DND-41 (cell line): ENCODE data around the gene NTMT2.
"Not testable (repeated sequence)": the region's sequence is repeated elsewhere in the genome, so short reads cannot be mapped to it uniquely, and the experiment has no call there.

ENCODE experiments used
- ATAC-seq: fragments of 200-7000 bp; cut with Tn5 transposase; 3 replicates; pipeline ENCODE4 v1.9.1; 2021; ENCODE audit warnings: low read depth; ENCODE audit not compliant: insufficient read depth
- DNase-seq: peaks from one replicate; pipeline ENCODE4 v3.0.0-alpha.2; 2020
- H2AFZ ChIP-seq: 2 replicates; pipeline ENCODE4 v1.6.0; 2012; ENCODE audit warnings: low read depth, low read length
- H3K27ac ChIP-seq: 2 replicates; pipeline ENCODE4 v1.5.1; 2012; ENCODE audit warnings: low read length, inconsistent platforms
- H3K27me3 ChIP-seq: fragments of 200-600 bp; sonication (generic); 2 replicates; pipeline ENCODE4 v1.6.0; 2012; ENCODE audit warnings: low read length, mild to moderate bottlenecking, inconsistent platforms; ENCODE audit not compliant: insufficient read depth, poor library complexity
- H3K36me3 ChIP-seq: 2 replicates; pipeline ENCODE4 v1.5.1; 2012; ENCODE audit warnings: low read length, inconsistent platforms; ENCODE audit not compliant: insufficient read depth
- H3K4me1 ChIP-seq: 2 replicates; pipeline ENCODE4 v1.5.1; 2012; ENCODE audit warnings: mild to moderate bottlenecking, low read length; ENCODE audit not compliant: insufficient read depth
- H3K4me2 ChIP-seq: 2 replicates; pipeline ENCODE4 v1.6.0; 2012; ENCODE audit warnings: mild to moderate bottlenecking, moderate library complexity, low read length, inconsistent platforms; ENCODE audit not compliant: insufficient read depth
- H3K4me3 ChIP-seq, 2 experiments: fragments of 200-600 bp in 1 of 2; shearing (Covaris generic) in 1 of 2; 2 replicates each; pipeline ENCODE4 v1.5.1; 2012 to 2016; ENCODE audit warnings: inconsistent platforms in 2 of 2, low read length in 2 of 2, mild to moderate bottlenecking in 2 of 2, low read depth in 1 of 2, moderate library complexity in 1 of 2
- H3K79me2 ChIP-seq: 2 replicates; pipeline ENCODE4 v1.6.0; 2012; ENCODE audit warnings: low read length, inconsistent platforms; ENCODE audit not compliant: insufficient read depth
- H3K9ac ChIP-seq: 2 replicates; pipeline ENCODE4 v1.6.0; 2012; ENCODE audit warnings: low read depth, mild to moderate bottlenecking, inconsistent platforms, low read length, moderate library complexity
- H3K9me3 ChIP-seq: 2 replicates; pipeline ENCODE4 v1.5.1; 2012; ENCODE audit warnings: low read length, moderate library complexity, mild to moderate bottlenecking, inconsistent platforms; ENCODE audit not compliant: insufficient read depth, severe bottlenecking
- H4K20me1 ChIP-seq: 2 replicates; pipeline ENCODE4 v1.6.0; 2012; ENCODE audit warnings: low read length; ENCODE audit not compliant: insufficient read depth
- EZH2 ChIP-seq: IDR thresholded peaks from 3 replicates; pipeline ENCODE4 v1.6.1; 2012; ENCODE audit warnings: borderline replicate concordance, low read depth, mild to moderate bottlenecking, moderate library complexity, low read length, inconsistent platforms; ENCODE audit not compliant: severe bottlenecking
- TF ChIP-seq, protein P1 (sequence below): IDR thresholded peaks from 2 replicates; pipeline ENCODE4 v1.5.1; 2012; ENCODE audit warnings: borderline replicate concordance, low read length, moderate library complexity, mild to moderate bottlenecking; ENCODE audit not compliant: poor library complexity, severe bottlenecking; ENCODE audit errors: extremely low read depth

NTMT2 gene

DNA sequence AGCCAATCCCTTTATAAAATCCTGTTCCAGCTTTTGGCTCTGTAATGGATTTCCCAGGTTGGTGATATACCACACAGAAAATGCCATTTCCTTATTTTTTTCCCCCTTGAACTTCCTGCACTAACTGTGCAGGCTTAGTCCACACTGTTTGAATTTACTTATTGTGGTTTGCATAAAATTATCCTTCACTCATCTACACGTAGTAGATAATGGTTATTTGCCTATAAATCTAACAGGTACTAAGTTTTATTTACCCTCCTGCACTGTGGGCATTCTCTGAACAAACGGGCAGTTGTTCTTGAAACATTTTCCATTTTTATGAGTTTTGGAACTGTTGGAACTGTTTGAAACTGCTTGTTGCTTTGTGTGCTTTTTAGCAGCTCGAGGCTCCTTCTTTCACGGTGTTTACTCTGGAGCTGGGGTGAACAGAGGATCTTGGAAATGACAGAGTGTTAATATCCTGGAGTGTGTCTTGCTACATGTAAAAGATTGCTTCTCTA is 48.3 kb upstream of the NTMT2 start:
- H3K4me1 ChIP-seq: no peaks in the 10 kb centered on the region
- H3K9ac ChIP-seq: no peak overlapping the region
- no peaks in the 10 kb centered on the region for H3K27me3 ChIP-seq
- no peak for ATAC-seq
- no peaks in the 10 kb centered on the region for H3K36me3 ChIP-seq
- H3K4me3 ChIP-seq: no peak overlapping the region
- H3K4me2 ChIP-seq: no peak overlapping the region
- TF ChIP-seq, protein P1, sequence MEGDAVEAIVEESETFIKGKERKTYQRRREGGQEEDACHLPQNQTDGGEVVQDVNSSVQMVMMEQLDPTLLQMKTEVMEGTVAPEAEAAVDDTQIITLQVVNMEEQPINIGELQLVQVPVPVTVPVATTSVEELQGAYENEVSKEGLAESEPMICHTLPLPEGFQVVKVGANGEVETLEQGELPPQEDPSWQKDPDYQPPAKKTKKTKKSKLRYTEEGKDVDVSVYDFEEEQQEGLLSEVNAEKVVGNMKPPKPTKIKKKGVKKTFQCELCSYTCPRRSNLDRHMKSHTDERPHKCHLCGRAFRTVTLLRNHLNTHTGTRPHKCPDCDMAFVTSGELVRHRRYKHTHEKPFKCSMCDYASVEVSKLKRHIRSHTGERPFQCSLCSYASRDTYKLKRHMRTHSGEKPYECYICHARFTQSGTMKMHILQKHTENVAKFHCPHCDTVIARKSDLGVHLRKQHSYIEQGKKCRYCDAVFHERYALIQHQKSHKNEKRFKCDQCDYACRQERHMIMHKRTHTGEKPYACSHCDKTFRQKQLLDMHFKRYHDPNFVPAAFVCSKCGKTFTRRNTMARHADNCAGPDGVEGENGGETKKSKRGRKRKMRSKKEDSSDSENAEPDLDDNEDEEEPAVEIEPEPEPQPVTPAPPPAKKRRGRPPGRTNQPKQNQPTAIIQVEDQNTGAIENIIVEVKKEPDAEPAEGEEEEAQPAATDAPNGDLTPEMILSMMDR: no peak
- no peak for TF ChIP-seq EZH2
- H3K9me3 ChIP-seq: no peaks in the 10 kb centered on the region
- no peak overlapping the region for H3K27ac ChIP-seq
- 0 out of 2 replicates have a peak overlapping the region, but pooled peaks have one; percentile 56 for H2AFZ ChIP-seq
- no peak for DNase-seq
- H3K79me2 ChIP-seq: no peaks in the 10 kb centered on the region
- no peaks in the 10 kb centered on the region for H4K20me1 ChIP-seq

DNA sequence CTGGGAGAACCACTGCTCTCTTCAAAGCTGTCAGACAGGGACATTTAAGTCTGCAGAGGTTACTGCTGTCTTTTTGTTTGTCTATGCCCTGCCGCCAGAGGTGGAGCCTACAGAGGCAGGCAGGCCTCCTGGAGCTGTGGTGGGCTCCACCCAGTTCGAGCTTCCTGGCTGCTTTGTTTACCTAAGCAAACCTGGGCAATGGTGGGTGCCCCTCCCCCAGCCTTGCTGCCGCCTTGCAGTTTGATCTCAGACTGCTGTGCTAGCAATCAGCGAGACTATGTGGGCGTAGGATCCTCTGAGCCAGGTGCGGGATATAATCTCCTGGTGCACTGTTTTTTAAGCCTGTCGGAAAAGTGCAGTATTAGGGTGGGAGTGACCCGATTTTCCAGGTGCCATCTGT is 32.6 kb upstream of the NTMT2 start:
- H3K4me3 ChIP-seq, H4K20me1 ChIP-seq, ATAC-seq, H3K27me3 ChIP-seq, H3K9me3 ChIP-seq, H3K9ac ChIP-seq, DNase-seq, H3K79me2 ChIP-seq, H3K4me2 ChIP-seq, H3K4me1 ChIP-seq, H3K36me3 ChIP-seq, H2AFZ ChIP-seq, H3K27ac ChIP-seq: not testable (repeated sequence)

DNA sequence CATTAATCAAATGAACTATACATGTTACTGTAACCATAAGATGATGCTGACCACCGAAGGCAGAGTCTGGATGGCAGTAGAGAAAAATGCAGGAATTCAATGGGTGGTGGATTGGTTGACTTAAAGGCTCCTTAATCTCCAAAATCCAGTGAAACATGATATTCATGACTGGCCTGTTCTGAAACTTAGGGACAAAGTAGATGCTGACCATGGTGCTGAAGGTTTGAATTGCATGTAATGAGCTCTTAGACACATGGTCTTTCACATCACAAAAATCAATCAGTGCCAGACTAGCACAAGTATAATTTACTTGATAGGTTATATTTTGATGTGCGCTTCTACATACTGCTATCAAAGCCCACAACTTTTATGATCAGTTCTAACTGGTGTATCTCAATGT is 30.9 kb upstream of the NTMT2 start:
- Histone ChIP-seq H3K4me3 (no peak overlapping the region), H4K20me1 (no peaks in the 10 kb centered on the region), H2AFZ (no peak overlapping the region), H3K36me3 (no peaks in the 10 kb centered on the region), H3K4me2 (no peak overlapping the region), H3K79me2 (no peaks in the 10 kb centered on the region), H3K27me3 (no peaks in the 10 kb centered on the region), H3K9ac (no peak overlapping the region), H3K27ac (no peak overlapping the region), H3K4me1 (no peaks in the 10 kb centered on the region), H3K9me3 (no peaks in the 10 kb centered on the region)
- peak; percentile 27 for DNase-seq
- peak; percentile 61; the same call in 2 of the 3 replicates for ATAC-seq
- TF ChIP-seq, protein P1: no peak
- TF ChIP-seq EZH2: no peak

DNA sequence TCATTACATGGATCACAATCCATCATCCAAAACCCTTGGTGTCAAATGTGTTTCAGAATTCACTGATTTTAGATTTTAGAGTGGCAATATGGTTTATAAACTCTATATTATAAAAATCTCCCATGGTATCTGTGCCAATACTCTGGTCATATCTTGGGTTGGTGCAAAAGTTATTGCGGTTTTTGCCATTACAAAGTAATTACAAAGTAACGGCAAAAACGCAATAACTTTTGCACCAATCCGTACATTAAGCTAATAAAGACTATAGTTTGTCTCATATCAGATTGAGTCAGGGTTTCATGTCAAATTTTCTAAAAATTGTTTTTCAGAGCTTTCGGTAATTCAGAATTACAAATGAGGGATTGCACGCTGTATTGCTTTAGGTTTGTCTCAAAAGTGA is 23.4 kb upstream of the NTMT2 start:
- Histone ChIP-seq H3K36me3 (no peaks in the 10 kb centered on the region), H2AFZ (no peak overlapping the region), H3K4me3 (no peak overlapping the region), H3K4me1 (no peaks in the 10 kb centered on the region), H3K4me2 (no peak overlapping the region), H3K27me3 (no peaks in the 10 kb centered on the region), H3K79me2 (no peaks in the 10 kb centered on the region), H3K9me3 (no peaks in the 10 kb centered on the region), H3K27ac (no peak overlapping the region), H4K20me1 (no peaks in the 10 kb centered on the region), H3K9ac (no peak overlapping the region)
- TF ChIP-seq EZH2: no peak
- TF ChIP-seq, protein P1: no peak
- DNase-seq (no peak), ATAC-seq (no peak)
